Medulla oblongata (tissue), 1 donor: Measurements from ENCODE around the gene TNPO1.
"Not testable (repeated sequence)": the region's sequence is repeated elsewhere in the genome, so short reads cannot be mapped to it uniquely, and the experiment has no call there.

Source experiments
- DNase-seq: peaks from one replicate; pipeline ENCODE4 v3.0.0-alpha.2; 2015; ENCODE audit errors: extremely low spot score

The TNPO1 gene

DNA sequence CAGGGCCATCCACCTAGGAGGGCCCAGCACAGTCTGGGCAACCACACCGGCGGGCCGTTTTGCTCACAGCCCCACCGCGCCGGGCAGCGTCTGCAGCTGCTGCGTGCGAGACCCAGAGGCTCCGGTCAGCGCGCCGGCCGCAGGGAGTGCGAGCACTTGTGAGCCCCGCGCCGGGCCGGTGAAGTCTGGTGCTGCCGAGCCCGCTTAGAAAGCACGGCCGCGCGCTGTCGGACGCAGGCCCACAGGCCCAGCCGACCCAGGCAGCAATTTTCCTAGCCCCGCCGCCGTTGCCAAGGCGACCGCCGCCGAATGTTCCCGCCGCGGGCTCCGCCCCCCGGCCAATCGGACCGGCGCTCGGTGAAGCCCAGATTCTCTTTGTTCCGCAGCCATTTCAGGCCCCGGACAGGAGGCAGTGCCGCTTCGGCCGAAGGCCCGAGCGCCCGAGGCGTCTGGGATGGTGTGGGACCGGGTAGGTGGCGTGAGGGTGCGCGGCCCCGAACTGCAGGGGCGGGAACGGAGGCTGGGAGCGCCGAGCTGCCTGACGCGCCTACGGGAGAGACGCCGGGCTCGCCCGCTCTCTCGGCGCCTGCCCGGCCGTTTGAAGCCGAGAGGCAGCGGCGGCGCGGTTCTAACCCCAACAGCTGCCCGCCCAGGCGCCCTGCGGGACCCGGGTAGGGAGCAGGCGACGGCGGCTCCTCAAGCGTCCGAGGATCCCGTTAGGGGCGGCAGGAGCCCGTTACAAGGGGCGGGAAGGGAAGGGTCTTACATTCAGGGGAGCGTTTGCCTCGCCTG lies at the start of gene TNPO1:
Gene TNPO1, plus strand, starts transcription at position 378 of the 792 bp plus-strand sequence. Its CDS starts 77 bp downstream, at position 455.
- peak; percentile 92 for DNase-seq

DNA sequence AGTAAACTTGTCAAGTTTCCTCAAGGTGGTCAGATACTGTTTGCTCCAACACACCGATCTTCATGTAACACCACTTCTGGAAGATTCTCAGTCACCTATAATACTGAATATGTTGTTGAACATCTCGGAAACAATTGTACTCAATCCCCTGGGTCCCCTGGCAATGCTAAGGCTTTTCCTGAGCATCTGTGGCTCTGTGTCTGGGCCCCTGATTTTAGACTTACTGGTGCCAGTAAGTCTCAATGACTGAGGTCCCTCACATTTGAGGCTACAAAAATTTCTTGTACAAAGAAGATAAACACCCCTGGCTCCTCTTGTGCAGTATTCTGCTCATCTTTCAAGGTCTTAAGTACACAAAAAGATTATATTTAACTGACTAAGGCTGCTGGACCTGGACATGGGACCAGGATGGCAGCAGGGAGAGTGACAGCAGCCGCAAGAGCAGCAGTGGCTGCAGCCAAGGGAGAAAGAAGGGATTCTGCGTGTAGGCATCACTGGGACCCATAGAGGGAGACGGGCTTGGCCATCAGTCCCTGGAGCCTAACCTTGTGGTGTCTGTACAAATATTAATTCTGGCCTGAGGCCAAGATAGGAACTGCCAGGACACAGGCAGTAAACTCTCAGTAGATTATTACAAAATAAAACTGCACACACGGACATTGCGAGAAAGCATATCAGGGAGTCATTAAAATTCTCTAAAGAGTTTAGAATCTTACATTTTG lies 49.0 kb upstream of the TNPO1 start:
- no peak for DNase-seq

DNA sequence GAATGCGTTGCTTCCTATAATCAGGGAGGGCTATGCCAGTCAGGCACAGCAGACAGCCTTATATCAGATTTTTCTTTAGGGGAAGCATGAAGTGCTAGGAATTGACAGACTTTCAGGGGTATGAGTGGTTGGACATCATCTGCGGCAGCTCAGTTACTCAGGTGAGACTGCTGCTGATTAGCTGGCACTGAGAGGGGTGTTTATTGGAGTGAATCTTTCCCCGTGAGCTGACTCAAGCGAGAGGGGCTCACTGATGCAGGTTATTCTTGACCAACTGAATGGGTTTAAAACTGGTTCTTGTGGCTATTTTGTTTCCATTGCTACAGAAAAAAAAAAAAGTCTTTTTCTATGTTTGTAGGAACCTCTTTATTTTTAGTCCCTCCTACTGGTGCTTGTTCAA lies 46.2 kb upstream of the TNPO1 start:
- no peak for DNase-seq

DNA sequence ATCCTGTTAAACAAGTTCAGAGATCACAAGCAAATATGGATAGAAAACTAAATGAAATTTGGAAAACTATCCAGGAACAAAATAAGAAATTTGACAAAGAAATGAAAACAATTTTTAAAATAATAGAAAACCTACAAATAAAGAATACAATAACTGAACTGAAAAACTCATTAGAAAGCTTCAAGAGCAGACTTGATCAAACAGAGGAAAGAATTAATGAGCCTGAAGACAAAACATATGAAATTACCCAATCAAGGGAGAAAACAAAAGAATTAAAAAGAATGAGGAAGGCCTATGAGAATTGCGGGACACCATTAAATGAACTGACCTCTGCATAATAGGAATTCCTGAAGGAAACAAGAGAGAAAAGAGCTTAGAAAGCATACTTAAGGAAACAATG lies 39.8 kb upstream of the TNPO1 start:
- no peak for DNase-seq

DNA sequence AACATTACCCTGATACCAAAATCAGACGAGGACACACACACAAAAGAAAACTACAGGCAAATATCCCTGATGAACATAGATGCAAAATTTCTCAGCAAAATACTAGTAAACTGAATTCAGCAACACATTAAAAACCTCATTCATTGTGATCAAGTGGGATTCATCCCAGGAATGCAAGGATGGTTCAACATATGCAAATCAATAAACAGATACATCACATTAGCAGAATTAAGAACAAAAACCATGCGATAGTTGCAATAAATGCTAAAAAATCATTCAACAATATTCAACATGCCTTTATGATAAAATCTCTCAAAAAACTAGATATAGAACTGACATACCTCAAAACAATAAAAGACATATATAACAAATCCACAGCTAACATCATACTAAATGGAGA lies 36.9 kb upstream of the TNPO1 start:
- no peak for DNase-seq

DNA sequence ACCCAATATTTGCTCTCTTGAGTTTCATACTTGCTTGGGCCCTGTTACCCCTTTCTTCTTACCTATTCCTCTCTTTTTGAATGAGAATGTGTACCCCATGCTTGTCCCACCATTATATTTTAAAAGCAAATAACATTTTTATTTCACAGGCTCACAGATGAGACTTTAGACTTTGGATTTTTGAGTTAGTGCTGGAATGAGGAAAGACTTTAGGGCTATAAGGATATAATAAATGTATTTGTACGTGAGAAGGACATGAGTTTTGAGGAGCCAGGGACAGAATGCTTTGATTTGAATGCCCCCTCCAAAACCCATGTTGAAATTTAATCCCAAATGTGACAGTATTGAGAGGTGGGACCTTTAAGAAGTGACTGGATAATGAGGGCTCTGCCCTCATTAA lies 33.1 kb upstream of the TNPO1 start:
- no peak for DNase-seq

DNA sequence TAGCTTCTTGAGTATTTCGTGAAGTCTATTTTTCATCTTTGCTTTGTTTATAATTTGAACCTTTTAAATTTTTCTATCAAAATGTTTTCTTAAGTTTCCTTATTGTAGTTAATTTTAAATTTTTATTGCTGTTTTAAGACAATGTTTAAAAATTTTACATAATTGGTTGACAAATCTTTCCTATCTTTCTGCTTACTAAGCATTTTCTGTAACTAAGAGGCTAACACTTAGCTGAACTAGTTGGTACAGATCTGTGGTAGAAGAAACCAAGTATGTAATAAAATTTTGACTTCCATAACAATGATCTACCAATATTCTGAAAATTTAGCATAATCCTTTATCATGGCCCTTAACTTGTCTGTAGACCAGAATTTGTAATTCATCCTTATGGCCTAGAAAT lies 32.3 kb upstream of the TNPO1 start:
- DNase-seq = no peak

DNA sequence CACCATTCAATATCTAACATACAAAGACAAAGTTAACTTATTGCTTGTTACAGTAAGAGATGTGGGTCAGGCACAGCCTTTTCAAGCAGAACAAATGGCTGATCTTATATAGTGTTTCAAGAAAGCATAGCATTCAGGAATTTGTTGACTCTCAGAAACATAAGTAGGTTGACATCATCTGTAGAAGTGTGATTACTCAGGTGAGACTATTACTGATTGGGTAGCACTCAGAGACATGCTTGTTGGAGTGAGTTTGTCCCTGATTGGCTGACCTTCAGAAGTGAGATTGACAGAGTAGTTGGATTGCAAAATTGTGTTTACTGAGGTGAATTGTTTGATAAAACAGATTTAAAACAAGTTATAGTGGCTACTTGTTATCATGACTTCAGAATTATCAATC lies 30.7 kb upstream of the TNPO1 start:
- DNase-seq = no peak

DNA sequence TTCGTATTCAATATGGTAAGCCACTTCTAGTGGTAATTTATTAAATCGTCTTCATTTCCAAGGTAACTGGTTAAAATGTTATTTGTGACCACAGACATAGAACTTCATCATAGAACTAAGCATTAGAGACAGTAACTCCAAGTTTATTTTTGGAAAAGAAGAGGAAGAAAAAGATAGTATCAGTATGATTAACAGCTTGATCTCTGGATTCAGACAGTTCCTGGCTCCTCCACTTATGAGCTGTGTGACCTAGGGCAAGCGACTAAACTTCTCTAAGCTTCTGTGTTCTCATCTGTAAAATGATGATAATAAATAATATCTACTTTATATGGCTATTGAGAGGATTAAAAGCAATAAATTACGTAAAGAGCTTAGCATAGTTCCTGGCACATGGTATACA lies 29.8 kb upstream of the TNPO1 start:
- no peak for DNase-seq

DNA sequence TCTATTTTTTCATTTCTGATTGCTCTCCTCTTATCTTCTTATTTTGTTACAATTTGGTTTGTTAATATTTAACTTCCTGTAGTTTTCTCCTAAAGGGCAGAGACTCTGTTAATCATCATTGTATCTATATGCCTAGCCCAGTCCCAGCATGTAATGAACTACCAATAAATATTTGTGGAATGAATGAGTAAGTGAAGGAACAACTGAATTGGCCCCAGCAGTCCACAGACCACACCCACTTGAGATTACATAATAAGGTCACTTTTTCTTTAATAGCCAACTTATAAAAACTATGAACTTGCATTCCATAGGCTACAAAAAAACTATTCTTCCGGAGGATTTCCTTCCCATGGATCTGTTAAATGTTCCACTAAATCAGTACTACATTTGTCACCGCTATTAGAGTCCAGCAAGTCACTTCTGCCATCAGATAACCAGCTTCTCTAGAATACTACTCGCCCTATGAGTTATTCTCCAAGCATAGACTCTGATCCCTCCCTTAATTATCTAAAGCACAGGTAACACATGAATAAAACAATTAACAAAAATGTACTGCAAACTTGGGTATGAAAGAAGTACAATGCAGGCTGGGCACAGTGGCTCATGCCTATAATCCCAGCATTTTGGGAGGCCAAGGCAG lies 27.5 kb upstream of the TNPO1 start:
- DNase-seq = no peak

DNA sequence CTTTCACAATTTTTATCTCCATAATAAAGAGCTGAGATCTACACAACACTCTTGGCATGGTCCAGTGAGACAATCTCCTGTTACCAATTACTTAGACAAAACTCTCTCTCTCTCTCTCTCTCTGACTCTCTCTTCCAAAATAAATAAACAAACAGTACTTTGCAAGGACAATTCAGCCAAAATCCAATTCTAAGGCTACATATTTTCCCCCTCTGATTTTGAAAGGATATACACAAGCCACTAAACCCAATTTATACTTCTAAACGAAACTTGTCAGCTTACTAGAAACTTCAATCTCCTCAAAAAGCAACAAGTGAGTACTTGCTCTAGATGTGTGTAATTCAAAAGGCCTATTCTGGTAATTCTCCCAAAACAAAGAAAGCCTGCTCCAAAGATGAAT lies 26.3 kb upstream of the TNPO1 start:
- DNase-seq = no peak

DNA sequence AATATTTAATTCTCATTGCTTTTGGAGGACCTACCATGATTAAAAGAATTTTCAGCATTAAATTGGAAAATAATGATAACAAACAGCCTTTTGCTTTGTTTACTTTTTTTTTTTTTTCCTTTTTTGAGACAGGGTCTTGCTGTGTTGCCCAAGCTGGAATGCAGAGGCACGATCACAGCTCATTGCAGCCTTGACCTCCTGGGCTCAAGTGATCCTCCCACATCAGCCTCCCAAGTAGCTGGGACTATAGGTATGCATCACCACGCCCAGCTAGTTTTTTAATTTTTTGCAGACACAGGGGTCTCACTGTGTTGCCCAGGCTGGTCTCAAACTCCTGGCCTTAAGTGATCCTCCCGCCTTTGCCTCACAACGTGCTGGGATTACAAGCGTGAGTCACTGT lies 23.8 kb upstream of the TNPO1 start:
- not testable (repeated sequence) for DNase-seq

DNA sequence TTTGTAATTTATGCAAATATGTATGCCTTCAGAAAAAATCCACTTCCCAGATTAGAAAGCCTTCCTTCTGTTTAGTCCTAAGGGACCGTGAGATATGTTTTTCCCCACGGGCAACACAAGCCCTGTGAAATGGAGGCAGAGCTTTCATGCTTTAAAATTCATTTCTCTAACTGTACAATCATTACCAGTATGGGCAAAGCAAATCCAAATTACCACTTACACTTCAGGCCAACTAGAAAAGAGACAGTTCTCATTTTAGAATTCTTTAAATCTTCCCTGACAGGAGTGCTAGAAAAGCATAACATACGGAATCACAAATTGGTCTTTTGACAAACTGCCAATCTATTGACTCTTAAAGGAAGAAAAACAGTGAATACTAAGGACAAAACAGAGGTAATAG lies 20.5 kb upstream of the TNPO1 start:
- no peak for DNase-seq

DNA sequence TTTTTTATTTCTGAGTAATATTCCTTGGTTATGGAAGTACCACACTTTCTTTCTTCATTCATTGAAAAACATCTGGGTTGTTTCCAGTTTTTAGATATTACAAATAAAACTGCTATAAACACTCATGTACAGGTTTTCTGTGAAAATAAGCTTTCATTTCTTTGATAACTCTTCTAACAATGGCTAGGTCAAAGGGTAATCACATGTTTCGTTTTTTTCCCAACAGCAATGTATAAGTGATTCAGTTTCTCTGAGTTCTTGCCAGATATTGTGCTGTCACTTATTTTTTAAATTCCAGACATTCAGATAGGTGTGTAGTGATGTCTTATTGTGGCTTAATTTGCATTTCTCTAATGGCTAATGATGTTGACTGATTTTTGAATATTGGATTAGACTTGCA lies 16.7 kb upstream of the TNPO1 start:
- no peak for DNase-seq

DNA sequence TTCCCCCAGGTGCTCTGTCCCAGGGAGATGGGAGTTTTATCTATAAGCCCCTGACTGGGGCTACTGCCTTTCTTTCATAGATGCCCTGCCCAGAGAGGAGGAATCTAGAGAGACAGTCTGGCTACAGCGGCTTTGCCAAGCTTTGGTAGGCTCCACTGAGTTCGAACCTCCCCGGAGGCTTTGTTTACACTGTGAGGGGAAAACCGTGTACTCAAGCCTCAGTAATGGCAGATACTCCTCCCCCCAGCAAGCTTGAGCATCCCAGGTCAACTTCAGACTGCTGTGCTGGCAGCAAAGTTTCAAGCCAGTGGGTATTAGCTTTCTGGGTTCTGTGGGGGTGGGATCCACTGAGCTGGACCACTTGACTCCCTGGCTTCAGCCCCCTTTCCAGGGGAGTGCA lies 7.8 kb upstream of the TNPO1 start:
- DNase-seq = not testable (repeated sequence)

DNA sequence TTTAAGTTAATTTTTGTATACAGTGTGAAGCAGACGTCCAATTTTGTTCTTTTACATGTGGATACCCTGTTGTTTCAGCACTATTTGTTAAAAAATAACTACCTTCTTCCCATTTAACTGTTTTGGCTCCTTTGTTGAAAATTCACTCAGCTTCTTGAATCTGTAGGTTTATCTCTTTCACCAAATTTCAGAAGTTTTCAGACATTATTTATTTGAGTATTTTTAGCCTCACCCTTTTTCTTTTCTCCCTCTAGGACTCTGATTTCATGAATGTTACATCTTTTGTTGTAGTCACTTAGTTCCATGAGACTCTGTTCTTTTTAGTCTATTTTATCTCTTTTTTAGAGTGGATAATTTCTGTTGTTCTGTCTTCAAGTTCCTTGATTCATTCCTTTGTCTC lies 4.6 kb upstream of the TNPO1 start:
- no peak for DNase-seq

DNA sequence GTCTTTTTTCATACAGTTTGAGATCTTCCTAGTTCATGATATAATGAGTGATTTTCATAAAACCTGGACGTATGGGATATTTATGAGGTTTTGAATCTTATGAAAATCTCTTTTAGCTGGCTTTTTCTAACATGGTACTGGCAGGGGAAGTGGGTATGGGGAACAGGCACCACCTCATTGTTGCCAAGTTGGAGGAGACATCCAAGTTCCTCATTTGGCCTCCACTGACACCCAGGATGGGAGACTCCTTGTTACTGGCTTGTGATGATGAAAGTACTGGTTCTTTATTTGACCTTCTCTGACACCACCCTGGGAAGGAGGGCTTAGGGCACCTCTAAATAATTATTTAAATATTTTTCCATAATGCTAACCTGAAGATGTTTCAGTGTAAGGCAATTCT lies 4.0 kb upstream of the TNPO1 start:
- DNase-seq = peak; percentile 14

DNA sequence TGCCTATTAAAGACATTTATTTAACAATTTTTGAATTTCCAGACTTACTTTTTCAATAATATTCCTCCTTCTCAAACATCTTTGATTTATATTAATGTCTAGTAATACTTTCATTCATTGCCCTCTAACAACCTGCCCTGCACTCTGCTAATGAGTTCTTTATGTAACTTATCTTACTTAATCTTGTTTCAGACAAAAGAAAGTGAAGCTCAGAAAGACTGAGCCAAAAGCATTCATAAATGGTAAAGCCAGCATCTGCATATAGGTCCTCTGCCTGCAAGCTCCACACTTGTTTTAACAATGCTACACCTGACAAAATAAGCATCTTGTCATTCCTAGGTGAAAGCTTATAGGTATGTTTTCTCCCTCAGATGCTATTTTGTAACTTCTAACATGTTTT lies 2.4 kb upstream of the TNPO1 start:
- no peak for DNase-seq

DNA sequence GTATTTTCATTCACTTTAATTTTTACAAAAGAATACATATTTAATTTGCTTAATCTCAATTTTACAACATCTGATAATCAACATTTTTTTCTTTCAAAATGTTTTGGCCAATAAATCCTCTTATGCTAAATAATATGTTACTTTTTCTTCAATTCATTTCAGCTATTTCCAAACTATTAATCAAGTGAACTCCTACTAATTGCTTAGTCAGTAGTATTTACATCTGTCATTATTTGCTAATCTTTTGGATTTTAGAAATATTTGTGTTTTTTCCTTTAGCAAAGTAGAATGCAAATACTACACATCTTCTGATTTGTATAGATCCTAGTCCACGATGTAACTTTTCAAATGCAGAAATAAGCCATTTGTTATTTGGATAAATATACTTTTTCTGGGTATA lies 1.6 kb upstream of the TNPO1 start:
- no peak for DNase-seq

DNA sequence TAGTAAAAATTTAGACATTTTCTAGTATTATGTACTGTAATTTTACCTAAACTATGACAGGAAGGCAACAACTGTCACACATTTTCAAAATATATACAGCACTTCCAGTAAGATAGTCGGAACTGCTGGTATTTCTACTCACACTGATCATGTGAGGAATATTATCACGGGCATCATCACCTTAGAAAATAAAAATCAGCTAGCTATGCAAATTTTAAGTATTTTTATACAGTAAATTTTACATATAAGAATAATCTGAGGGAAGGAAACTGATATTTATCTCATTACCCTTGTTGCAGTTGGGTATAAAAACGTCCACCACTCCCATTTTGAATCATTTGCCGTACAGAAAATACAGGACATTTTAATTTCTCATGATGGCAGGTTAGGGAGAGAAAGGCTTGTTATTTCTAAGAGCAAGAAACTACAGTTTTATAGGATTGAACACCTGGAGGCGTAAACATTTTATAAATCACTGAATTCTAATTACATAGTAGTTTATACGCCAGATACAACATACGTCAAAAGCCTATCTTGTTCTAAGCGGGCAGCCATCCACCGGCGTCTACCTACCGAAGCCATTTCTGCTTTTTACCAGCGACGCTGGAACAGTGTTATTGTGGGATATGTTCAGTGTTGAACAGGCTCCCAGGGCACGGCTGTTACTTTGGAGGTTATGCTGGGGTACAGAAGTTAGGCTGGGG lies 729 bp upstream of the TNPO1 start:
- peak; percentile 6 for DNase-seq

DNA sequence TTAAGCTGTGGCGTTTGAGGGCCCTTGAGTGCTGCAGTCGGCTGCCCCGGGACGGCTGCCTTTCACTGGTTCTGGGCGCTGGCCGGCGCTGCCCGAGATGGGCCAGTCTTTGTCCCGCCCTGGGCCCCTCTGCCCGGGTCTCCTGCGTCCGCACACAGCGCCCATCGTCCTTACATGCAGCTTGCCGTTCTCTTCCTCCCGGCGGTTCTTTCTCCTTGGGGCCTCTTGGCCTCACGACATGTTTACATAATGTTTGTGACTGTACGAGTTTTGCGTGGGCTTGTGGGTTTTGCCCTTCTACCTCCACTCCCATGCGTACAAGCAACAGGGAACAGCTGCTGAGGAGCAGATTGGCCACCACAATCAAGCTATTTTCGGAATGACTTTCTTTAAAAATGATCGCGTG lies 618 bp downstream of the TNPO1 start:
- peak; percentile 64 for DNase-seq

DNA sequence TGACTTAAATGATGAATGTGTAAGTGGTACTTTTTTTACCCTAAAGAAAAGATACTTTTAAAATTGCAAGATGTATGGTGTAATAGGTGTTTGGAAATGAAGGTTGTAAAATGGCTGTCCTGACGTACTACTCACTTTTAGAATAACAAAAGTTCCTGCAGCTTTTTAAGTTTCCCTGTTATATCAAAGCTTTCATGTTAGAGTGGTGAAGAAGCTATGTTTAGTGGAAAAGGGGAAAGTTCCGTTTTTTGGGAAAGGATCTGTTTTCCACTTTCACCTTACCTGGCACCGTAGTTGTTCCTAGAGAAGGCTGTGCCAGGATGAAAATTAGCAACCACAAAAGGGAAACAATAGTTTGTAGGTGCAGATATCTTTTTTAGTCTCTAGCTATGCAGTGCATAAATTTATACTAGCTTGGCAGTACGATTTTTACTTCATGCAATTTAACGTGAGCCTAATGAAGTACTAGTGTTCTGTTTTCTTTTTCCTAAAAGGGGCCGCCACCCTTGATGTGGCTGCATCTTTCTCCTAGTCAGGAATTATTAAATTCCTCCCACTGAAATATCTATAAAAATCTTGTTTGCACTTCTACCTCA lies 1.3 kb downstream of the TNPO1 start:
- peak; percentile 36 for DNase-seq
